PC-3 (cell line): Measurements from ENCODE around the gene ATP8A2.

Source experiments
- CTCF ChIP-seq: fragments of 300-600 bp; sonication (generic); conservative IDR thresholded peaks from 2 replicates; pipeline ENCODE4 v1.5.1; 2017; ENCODE audit warnings: antibody characterized with exemption, low read depth, mild to moderate bottlenecking, low read length
- EZH2 ChIP-seq: fragments of 300-600 bp; sonication (generic); IDR thresholded peaks from one replicate; pipeline ENCODE4 v1.6.1; 2017; ENCODE audit warnings: antibody characterized with exemption, mild to moderate bottlenecking, low read length; ENCODE audit not compliant: unreplicated experiment

GRCh38 chr13:25607096-25607495 lies 235.3 kb downstream of the ATP8A2 start:
- no peak for TF ChIP-seq CTCF
- no peak for TF ChIP-seq EZH2
